Kasumi-1 (cell line): ENCODE data around the gene IL11.
"Not testable (repeated sequence)": the region's sequence is repeated elsewhere in the genome, so short reads cannot be mapped to it uniquely, and the experiment has no call there.

Experiments used
- DNase-seq, 2 experiments: peaks; one replicate each; lab custom pipeline; 2025; lab: John Stamatoyannopoulos, UW

The IL11 gene

GRCh38 chr19:55370305-55370988 lies at the start of gene IL11:
IL11 (minus strand) TSS chr19:55370463; CDS start chr19:55370310, 153 bp downstream.
- no peak for DNase-seq

GRCh38 chr19:55419624-55420236 lies 49.5 kb upstream of the IL11 start:
- DNase-seq: no peak

GRCh38 chr19:55419103-55419502 lies 48.8 kb upstream of the IL11 start:
- DNase-seq: no peak

- DNase-seq: peak; percentile 82 to 86
Measured at GRCh38 chr19:55418185-55418584, 47.9 kb upstream of the IL11 start.

- no peak for DNase-seq
Measured at GRCh38 chr19:55410168-55410567, 39.9 kb upstream of the IL11 start.

- not testable (repeated sequence) for DNase-seq
Measured at GRCh38 chr19:55409179-55409578, 38.9 kb upstream of the IL11 start.

GRCh38 chr19:55408533-55408872 lies 38.2 kb upstream of the IL11 start:
- no peak for DNase-seq

- DNase-seq: peak; percentile 99
Measured at GRCh38 chr19:55407800-55408532, 37.7 kb upstream of the IL11 start.

- DNase-seq: not testable (repeated sequence)
Measured at GRCh38 chr19:55407550-55407799, 37.2 kb upstream of the IL11 start, which contains the start of gene UBE2S. UBE2S (minus strand) TSS chr19:55407788; CDS start chr19:55407589, 199 bp downstream.

GRCh38 chr19:55406826-55407549 lies 36.7 kb upstream of the IL11 start:
- no peak for DNase-seq

GRCh38 chr19:55406091-55406825 lies 36.0 kb upstream of the IL11 start:
- DNase-seq: no peak

- DNase-seq: no peak
Measured at GRCh38 chr19:55405638-55406037, 35.4 kb upstream of the IL11 start.

GRCh38 chr19:55402509-55402908 lies 32.2 kb upstream of the IL11 start:
- DNase-seq: no peak

GRCh38 chr19:55401390-55401789 lies 31.1 kb upstream of the IL11 start:
- DNase-seq: not testable (repeated sequence)

GRCh38 chr19:55400281-55401087 lies 30.2 kb upstream of the IL11 start:
- no peak for DNase-seq

GRCh38 chr19:55398200-55398925 lies 28.1 kb upstream of the IL11 start:
- no peak for DNase-seq

GRCh38 chr19:55392820-55393761 lies 22.8 kb upstream of the IL11 start:
- no peak for DNase-seq

GRCh38 chr19:55391702-55392615 lies 21.7 kb upstream of the IL11 start:
- DNase-seq: no peak
